GM04504 (cell line): ENCODE measurements around the gene PPP1R37.

Experiments used
- DNase-seq: peaks from one replicate; pipeline ENCODE4 v3.0.0-alpha.2; 2012; ENCODE audit warnings: low read depth

PPP1R37 gene

DNA sequence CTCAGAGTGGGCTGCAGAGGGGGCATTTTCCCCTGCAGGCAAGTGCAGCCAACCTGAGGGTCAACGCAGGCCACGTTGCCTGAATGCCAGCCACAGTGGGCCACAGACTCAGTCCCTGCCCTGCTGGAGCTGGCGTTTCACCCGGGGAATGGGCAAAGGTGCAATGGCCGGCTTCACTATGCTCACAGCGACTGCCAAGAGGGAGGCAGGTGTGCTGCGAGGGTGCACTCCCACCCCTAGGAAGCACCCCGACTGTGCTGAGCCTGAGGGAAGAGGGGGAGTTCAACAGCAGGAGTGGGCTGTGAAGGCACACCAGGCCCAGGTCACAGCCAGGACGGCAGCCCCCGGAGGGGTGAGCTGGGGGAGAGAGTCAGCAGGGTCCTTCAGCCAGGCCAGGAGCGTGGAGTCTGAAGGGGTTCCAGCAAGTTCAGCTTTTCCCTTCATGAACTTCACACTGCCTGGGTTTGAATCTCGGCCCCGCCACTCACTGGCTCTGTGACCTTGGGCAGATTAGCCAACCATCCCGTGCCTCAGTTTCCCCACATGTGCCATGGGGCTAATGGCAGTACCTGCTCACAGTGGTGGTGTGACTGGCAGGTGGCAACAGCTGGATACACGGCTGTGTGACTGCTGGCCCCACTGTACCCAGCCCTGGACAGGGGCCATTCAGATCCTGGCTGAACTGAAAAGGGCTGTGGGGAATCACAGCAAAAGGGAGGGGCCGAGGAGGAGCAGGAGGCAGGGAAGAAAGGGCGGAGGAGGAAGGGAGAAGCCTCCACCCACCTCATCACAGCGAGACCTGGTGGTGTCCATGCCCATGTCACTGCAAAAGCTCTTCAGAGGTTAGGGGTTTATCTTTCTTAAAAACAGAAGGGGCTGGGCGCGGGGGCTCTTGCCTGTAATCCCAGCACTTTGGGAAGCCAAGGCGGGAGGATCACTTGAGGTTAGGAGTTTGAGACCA lies 77.4 kb downstream of the PPP1R37 start:
- no peak for DNase-seq

DNA sequence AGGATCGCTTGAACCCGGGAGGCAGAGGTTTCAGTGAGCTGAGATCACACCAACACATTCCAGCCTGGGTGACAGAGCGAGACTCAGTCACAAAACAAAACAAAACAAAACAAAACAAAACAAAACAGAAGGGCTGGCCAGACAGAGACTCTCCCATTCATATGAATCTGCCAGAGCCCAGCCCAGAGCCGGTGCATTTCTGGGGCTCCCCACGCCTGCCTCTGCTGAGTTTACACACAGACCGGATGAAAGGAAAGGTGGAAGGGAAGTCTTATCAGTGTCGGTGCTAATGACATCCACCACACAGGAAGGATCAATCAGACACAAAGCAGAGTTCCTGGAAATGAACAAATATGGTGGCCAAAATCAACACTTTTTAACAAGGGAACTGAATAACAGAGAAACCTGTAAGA lies 78.2 kb downstream of the PPP1R37 start:
- no peak for DNase-seq

DNA sequence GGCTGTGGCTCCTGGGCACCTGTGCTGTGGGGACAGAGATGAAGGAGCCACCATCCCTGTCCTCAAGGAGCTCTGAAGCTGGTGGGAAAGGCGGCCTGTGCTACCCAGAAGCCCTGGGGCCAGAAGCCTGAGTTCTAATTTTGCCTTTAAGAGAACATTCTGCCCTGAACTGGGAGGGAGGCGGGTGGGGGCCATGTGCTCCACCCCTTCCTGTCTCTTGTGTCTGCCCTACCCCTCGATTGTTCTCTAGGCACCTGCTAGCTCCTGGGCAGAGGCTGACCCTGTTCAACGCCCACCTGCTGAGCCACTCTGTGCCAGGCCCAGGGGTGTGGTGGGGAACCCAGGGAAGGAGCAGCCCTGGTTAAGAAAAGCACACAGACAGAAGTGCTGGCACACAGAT lies 79.2 kb downstream of the PPP1R37 start:
- no peak for DNase-seq

DNA sequence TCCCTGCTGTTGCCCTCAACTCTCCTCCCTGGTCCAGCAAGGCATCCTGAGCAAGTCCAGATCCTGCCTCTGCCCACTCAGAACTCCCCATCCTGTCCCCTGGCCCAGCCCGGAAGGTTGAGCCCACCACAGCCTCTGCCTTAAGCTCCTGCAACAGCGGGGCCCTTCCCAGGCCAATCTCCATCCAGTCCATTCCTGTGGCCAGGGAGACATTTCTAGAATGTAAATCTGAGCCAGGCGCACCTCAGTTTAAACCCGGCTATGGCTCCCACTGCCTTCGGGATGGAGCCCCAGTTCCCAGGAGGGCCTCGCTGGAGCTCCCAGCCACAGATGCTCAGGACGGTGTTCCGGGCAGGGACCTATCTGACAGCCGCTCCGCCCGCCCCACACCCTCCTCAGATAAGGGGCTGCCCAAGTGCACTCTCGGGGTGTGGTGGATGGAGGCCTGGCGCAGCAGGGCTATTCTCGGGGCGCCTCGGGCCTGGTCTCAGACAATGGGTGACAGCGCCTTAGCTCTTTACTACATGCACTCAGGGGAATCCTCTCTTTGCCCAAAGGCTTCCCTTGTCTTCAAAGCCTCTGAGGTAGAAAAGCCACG lies 79.7 kb downstream of the PPP1R37 start:
- DNase-seq, result no peak

DNA sequence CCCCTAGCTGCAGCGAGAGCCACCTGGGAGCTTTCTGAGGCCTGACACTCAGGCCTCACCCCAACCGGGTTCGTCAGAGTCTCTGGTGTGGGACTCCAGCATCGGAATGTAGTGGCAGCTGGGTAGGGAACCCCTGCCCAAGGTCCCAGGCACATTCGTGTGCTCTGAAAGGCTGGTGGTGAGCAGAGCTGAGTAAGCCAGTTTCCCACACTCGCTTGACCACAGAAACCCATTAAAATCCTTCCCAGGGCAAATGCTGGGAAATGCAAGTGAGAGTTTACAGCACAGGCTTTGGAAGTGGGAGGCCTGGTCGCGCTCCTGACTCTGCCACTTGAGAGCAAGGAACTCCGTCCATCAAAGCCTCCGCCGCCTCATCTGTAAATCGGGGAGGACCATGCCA lies 80.8 kb downstream of the PPP1R37 start:
- peak; percentile 36 for DNase-seq

DNA sequence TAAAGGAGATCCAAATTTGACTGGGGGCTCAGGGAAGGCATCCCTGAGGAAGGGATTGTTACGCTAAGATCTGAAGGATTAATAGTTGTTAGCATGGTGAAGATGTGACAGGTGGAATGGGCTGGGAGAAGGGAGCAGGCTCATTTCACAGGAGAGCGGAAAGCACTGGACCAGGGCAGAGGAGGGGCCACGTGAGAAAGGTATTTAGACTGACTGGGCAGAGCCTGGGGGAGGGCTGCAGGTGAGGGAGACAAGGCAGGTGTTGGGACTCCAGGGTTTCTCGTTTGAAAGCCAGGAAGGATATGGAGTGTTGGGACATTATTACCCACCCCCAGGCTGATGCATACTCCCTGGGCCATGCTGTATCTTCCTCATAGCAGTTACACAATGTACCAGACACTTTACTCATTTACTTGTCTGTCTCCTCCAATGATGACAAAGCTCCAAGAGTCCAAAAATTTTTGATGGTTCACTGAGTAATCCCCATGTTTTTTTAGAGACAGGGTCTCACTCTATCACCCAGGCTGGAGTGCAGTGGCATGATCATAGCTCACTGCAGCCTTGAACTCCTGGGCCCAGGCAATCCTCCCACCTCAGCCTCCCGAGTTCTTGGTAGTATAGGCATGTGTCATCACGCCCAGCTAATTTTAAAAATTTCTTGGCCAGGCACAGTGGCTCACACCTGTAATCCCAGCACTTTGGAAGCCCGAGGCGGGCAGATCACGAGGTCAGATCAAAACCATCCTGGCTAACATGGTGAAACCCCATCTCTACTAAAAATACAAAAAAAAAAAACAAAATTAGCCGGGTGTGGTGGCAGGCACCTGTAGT lies 82.8 kb downstream of the PPP1R37 start:
- no peak for DNase-seq

DNA sequence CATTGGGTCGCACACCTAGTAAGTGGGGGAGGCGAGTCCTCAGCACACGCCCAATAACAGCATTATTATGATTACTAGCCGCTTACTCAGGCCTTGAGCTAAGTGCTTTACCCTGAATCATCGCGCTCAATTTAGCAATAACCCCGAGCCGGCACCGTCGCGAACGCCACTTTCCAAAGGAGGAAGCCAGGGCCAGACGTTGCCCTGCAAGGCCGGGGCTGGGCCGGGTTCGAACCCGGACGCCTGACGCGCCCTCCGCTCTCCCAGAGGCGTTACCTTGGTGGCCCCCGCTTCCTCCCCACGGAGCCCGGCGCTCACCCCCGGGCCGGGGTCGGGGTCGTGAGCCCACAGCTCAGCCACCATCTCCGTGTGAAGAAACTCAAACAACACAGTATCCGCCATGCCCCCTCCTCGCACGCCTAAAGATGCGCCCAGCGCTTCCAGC lies 84.9 kb downstream of the PPP1R37 start, which contains the start of gene TRAPPC6A:
Gene TRAPPC6A, minus strand, starts transcription at position 421 of the 445 bp plus-strand sequence. Its CDS starts 19 bp downstream, at position 402.
- peak; percentile 40 for DNase-seq

DNA sequence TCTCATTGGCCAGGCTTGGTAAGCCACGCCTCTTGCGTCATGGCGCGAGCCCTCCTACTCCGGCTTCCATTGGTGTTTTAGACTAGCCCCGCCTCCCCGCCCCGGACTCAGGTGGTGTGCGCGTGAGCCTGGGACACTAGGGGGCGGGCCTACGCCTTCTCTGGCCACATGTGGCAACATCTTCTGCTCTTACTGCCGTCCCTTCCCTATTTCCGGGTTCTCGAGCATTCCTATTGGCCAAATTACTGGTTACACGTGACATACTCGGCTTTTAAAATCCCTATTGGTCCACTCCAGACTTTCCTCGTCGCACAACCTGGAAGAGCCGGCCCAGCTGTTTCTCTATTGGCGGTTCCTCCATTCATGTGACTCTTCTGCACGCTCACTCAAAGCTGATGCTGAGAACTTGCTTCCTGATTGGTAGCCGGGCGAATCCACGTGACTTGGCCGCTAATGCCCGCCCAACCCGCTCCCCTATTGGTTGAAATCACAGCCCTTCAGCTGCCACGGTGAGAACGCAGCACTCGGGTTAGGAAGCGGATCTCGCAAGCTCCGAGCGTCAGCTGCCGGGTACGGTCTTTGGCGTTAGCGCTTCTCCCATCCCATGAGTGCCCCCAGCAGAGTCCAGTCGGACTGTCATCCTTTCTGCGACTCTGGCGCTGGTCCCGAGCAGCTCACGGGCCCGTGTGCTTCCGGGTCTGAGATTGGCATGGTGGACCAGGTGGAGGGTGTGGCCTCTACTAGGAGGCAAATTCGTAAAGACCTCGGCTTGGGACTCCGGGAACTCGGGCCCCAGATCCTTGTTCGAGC lies 85.5 kb downstream of the PPP1R37 start, which contains the start of gene BLOC1S3:
Gene BLOC1S3, plus strand, starts transcription at position 523 of the 810 bp plus-strand sequence. CDS start 513 bp downstream, outside the sequence.
- peak; percentile 100 for DNase-seq

DNA sequence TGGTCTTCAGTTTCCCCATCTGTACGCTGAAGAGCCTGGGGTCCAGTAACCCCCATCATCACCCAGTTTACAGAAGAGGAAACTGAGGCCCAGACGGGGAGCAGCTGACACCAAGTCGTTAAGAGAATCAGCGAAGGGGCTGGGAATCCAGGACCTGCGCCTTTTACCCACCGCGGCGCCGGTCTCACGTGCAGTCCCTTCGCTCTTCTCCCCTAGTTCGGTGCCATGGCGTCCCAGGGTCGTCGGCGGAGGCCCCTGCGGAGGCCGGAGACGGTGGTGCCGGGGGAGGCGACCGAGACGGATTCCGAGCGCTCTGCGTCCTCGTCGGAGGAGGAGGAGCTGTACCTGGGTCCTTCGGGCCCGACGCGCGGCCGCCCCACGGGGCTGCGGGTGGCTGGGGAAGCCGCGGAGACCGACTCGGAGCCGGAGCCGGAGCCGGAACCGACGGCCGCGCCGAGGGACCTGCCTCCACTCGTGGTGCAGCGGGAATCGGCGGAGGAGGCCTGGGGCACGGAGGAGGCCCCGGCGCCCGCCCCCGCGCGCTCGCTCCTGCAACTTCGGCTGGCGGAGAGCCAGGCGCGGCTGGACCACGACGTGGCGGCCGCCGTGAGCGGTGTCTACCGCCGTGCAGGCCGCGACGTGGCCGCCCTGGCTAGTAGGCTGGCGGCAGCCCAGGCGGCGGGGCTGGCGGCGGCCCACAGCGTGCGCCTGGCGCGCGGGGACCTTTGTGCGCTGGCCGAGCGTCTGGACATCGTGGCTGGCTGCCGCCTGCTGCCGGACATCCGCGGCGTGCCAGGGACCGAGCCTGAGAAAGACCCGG lies 86.3 kb downstream of the PPP1R37 start:
- DNase-seq, result no peak

DNA sequence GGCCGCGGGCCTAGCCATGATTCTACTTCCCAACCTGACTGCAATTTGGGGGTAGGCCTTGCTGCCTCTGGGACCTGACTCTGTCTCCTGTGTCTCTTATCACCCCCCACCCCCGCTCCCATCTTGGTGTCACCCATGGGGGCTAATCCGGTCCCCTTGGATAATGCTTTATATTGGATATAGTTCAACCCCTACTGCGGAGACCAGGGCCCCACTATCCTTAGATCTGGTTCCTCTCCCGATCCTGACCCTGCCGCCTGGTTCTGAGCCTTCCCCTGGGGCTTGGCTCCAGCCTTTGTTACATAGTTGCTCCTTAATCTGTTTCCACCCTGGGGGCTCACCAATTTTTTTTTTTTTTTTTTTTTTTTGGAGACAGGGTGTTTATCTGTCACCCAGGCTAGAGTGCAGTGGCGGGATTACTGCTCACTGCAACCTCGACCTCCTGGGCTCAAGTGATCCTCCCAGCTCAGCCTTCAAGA lies 87.0 kb downstream of the PPP1R37 start:
- no peak for DNase-seq

DNA sequence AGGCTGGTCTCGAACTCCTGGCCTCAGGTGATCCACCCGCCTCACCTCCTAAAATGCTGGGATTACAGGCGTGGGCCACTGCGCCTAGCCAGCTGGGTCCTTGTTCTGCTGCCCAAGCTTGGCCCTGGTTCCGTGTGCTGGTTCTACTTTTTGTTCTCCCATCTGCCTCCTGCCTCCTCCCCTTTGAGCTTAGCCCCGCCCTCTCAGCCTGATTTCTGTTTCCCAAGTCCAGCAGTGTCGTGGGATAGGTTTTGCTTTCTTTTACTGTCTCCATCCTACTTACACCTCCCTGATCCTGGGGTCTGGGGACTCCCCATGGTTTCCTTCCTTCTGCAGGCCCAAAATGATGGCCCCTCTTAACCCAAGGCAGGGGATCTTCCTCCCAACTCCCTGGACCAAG lies 88.0 kb downstream of the PPP1R37 start:
- DNase-seq, result no peak

DNA sequence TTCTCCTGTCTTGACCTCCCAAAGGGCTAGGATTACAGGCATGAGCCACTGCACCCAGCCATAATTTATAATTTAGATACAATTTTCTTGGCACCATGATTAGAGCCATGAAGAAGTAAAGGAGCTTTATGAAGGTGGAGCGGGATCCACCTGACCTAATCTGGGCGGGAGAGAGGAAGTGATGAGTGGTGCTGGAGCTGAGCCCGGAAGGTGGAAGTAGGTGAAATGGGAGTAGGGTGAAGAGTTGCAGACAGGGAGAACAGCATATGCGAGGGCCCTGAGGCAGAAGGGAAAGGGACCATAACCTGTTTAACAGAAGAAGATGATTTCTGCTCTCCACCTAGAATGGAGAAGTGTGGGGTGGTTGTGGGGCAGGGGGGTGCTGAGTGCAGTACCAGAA lies 89.8 kb downstream of the PPP1R37 start:
- no peak for DNase-seq

DNA sequence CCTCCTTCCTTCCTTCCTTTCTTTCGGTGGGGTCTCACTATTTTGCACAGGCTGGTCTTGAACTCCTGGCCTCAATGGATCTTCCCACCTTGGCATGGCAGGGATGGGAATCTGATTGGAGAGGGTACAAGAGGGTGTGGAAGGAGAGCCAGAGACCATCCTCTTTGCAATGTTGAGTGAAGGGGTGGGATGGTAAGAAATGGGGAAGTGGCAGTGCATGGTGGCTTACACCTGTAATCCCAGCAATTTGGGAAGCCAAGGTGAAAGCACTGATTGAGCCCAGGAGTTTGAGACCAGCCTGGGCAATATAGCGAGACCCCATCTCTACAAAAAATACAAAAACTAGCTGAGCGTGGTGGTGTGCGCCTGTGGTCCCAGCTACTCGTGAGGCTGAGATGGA lies 91.1 kb downstream of the PPP1R37 start:
- DNase-seq, result no peak

DNA sequence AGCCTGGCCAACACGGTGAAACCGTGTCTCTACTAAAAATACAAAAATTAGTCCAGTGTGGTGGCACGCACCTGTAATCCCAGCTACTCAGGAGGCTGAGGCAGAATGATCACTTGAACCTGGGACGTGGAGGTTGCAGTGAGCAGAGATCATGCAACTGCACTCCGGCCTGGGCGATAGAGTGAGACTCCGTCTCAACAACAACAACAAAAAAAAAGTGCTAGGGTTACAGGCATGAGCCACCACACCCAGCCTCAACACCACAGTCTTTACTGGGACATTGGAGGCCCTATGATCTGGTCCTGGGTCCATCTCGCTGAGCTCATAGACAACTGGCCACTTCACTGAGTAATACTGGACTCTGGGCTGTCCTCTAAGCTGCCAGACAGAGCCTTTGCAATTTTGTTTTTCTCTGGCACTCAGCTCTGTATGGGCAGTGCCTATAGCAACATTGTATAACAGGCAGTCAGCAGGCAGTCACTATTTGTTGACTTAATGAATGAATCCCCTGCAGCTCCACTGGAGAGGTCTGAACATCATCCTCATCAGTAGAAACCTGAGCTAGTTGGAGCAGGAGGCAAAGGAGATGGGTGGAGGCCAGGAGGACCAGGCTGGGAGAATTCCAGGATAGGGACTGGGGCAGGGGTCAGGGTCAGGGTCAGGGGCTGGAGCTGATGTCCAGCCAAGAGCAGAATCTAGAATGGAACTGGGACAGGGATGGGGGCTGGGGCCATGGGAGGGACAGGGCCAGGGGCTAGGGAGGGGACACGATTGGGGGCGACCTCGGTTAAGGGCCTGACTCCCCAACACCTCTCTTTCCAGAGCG lies 93.7 kb downstream of the PPP1R37 start:
- no peak for DNase-seq

DNA sequence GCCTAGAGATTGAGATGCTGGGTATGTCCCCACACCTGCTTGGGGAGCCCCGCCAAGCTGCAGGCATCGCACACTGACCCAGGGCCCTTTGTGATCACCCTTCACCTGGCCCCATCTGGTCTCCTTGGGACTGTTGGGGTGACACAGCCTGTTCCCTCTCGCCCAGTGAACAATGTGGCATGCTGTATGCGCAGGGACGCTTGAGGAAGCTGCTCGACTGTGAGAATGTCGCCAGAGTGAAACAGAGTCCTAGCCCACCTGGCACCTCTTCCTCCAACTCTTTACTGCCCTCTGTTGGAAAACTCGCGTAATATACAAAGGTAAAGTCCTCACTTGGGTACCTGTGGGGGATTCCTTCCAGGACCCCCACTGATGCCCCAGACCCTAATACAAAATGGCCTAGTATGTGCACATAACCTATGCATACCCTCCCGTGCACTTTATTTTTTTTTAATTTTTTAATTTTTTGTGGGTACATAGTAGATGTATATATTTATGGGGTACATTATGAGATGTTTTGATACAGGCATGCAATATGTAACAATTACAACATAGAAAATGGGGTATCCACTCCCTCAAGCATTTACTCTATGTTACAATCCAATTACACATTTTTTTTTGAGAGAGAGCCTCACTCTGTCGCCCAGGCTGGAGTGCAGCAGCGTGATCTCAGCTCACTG lies 94.6 kb downstream of the PPP1R37 start:
- DNase-seq, result no peak

DNA sequence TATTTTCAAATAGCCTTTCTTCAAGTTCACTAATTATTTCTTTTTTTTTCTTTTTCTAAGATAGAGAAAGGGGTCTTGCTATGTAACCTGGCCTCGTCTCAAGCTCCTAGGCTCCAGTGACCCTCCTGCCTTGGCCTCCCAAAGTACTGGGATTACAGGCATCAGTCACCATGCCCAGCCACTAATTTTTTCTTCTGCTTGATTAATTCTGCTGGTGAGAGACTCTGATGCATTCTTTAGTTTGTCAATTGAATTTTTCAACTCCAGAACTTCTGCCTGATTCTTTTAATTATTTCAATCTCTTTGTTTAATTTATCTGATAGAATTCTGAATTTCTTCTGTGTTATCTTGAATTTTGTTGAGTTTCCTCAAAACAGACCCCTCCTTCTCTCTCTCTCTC lies 97.0 kb downstream of the PPP1R37 start:
- no peak for DNase-seq

DNA sequence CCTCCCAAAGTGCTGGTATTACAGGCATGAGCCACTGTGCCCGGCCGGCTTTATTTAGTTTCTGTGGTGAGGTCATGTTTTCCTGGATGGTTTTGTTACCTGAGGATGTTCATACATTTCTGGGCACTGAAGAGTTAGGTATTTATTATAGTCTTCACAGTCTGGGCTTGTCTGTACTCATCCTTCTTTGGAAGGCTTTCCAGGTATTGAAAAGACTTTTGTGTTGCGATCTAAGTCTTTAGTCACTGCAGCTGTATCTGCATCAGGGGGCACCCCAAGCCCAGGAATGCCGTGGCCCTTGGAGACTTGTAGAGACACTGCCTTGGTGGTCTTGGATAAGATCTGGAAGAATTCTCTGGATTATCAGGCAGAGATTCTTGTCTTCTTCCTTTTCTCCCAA lies 98.4 kb downstream of the PPP1R37 start:
- DNase-seq, result no peak

DNA sequence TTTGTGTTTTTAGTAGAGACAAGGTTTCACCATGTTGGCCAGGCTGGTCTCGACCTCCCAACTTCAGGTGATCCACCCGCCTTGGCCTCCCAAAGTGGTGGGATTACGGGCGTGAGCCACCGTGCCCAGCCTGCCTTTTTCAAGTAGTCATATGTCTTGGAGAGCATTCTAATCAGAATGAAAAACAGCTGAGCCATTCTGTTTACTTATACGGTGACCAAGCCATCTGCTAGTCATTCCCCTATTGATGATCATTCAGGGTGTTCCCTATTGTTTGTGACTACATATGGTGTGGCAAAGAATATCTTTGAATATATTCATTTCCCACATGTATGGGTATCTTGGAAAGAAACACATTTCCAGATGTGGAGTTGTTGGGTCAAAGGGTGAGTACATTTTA lies 102.8 kb downstream of the PPP1R37 start:
- DNase-seq, result peak; percentile 35
